Measurements from ENCODE around the gene PBX4.

DNA sequence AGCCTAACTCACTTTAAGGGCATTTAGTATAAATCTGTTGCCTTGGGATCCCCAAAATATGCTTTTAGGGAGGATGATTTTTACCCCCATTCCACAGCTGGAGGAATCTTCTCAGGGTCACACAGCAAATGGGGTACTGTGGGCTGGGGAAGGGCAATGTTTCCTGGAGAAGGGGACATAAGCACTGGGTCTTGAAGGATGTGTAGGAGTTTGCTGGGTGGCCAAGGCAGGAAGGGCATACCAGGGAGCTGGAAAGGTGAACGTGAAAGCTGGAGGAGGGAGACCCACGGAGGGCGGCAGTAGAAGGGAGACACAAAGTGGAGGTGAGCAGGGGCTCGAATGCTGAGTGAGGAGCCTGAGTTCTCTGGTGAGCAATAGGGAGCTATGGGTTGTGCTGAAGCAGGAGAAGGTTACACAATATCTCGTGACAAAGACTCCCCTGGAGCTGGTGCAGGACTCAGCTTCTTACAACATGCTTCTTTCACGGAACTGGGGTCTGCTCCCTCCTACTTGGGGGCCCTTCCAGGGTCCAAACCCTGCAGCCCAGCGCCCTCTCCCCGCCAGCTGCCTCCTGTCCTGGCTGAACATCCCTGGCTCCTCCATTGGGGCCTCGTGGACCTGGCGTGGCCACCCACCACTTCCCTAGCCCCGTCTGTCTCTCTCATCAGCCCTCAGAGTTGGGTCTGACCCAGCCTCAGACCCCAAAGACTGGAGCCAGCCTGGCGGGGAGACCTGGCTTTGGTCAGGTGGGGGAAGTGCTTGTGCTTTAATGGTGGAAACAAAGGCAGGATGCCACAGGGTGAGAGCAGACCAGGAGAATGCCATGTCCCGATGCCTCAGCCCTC, 69.3 kb downstream of the PBX4 start:
- TF ChIP-seq, protein P1, sequence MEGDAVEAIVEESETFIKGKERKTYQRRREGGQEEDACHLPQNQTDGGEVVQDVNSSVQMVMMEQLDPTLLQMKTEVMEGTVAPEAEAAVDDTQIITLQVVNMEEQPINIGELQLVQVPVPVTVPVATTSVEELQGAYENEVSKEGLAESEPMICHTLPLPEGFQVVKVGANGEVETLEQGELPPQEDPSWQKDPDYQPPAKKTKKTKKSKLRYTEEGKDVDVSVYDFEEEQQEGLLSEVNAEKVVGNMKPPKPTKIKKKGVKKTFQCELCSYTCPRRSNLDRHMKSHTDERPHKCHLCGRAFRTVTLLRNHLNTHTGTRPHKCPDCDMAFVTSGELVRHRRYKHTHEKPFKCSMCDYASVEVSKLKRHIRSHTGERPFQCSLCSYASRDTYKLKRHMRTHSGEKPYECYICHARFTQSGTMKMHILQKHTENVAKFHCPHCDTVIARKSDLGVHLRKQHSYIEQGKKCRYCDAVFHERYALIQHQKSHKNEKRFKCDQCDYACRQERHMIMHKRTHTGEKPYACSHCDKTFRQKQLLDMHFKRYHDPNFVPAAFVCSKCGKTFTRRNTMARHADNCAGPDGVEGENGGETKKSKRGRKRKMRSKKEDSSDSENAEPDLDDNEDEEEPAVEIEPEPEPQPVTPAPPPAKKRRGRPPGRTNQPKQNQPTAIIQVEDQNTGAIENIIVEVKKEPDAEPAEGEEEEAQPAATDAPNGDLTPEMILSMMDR (IDR thresholded peaks at IDR 0.05), result no peak
- no peak for TF ChIP-seq POLR2A (IDR thresholded peaks at IDR 0.05)

Data from lower leg skin (tissue), 3 donors.